GM23338 (cell line): ENCODE measurements around the gene HOTAIR. TPM values are rescaled to one million over a fixed set of nuclear protein-coding genes. Genes with fewer than 3 reads are reported as not detected.

Experiments
- CTCF ChIP-seq, 2 experiments: fragments of 200-600 bp in 1 of 2; sonication (generic) in 1 of 2; conservative IDR thresholded peaks; 2 replicates each; pipeline versions ENCODE4 v1.5.1 to v1.6.1; 2016 to 2017; ENCODE audit warnings: antibody characterized with exemption in 2 of 2, low read depth in 2 of 2, mild to moderate bottlenecking in 2 of 2, moderate library complexity in 1 of 2
- ETS1 ChIP-seq: IDR thresholded peaks from 2 replicates; pipeline ENCODE4 v1.6.1; 2016; ENCODE audit warnings: antibody characterized with exemption
- EZH2 ChIP-seq: fragments of 200-600 bp; sonication (generic); IDR thresholded peaks from one replicate; pipeline ENCODE4 v1.8.0; 2017; ENCODE audit warnings: antibody characterized with exemption, mild to moderate bottlenecking, low read depth; ENCODE audit not compliant: unreplicated experiment
- EZH2phosphoT487 ChIP-seq: fragments of 200-600 bp; sonication (generic); IDR thresholded peaks from one replicate; pipeline ENCODE4 v1.8.1; 2018; ENCODE audit warnings: antibody characterized with exemption; ENCODE audit not compliant: unreplicated experiment
- JUNB ChIP-seq: IDR thresholded peaks from one replicate; pipeline ENCODE4 v1.6.1; 2016; ENCODE audit warnings: antibody characterized with exemption; ENCODE audit not compliant: unreplicated experiment
- NANOG ChIP-seq: IDR thresholded peaks from 2 replicates; pipeline ENCODE4 v1.6.1; 2016; ENCODE audit warnings: antibody characterized with exemption, borderline replicate concordance
- POLR2AphosphoS5 ChIP-seq: IDR thresholded peaks from 2 replicates; pipeline ENCODE4 v1.6.1; 2016; ENCODE audit warnings: antibody characterized with exemption, low read depth
- STAT1 ChIP-seq: IDR thresholded peaks from one replicate; pipeline ENCODE4 v1.6.1; 2016; ENCODE audit warnings: antibody characterized with exemption; ENCODE audit not compliant: unreplicated experiment
- ZNF114 ChIP-seq: fragments of 250-450 bp; sonication (Bioruptor Pico); IDR thresholded peaks from 2 replicates; pipeline ENCODE4 v1.5.0; 2020; ENCODE audit warnings: mild to moderate bottlenecking, moderate library complexity
- ZNF331 ChIP-seq: fragments of 250-450 bp; sonication (Bioruptor Pico); IDR thresholded peaks from 2 replicates; pipeline ENCODE4 v1.5.0; 2020; ENCODE audit warnings: low read depth, mild to moderate bottlenecking, moderate library complexity
- ZNF462 ChIP-seq: fragments of 250-450 bp; sonication (Bioruptor Pico); IDR thresholded peaks from 2 replicates; pipeline ENCODE4 v1.5.0; 2020; ENCODE audit warnings: mild to moderate bottlenecking, moderate library complexity
- polyA plus RNA-seq: library from polyadenylated mRNA; unstranded; fragments of >200 nt; fragmentation: Nextera tagmentation; extraction: Ambion mirVana; gene quantifications from 2 replicates; pipeline ENCODE4 v1.2.1, GENCODE V29; 2016
- total RNA-seq: library from RNA; depleted of rRNA; stranded (reverse); fragments of >200 nt; shearing (Covaris generic); gene quantifications from 2 replicates; pipeline ENCODE4 v1.2.3, GENCODE V29; 2014

The HOTAIR gene
- total and polyA plus RNA-seq, 2 experiments from 2014 or later, result not detected

- TF ChIP-seq ZNF462 (CRISPR knock-in tag) (no peak), NANOG (no peak), EZH2 (peak; percentile 87), POLR2AphosphoS5 (0 out of 2 replicates have a peak, but pooled peaks have one; percentile 32), ETS1 (no peak), JUNB (no peak), STAT1 (no peak), ZNF114 (CRISPR knock-in tag) (no peak), ZNF331 (CRISPR knock-in tag) (no peak), EZH2phosphoT487 (no peak), CTCF (conservative IDR thresholded peaks at IDR 0.05; ENCODE audit: low read depth in 2 of 2) (peak; percentile 47 to 51)
Measured at GRCh38 chr12:54021432-54022013, 46.8 kb upstream of the HOTAIR start (continued).
